MV-4-11 (cell line): ENCODE measurements around the gene ARVCF.

Source experiments
- DNase-seq: peaks from one replicate; lab custom pipeline; 2025; lab: John Stamatoyannopoulos, UW

The ARVCF gene

GRCh38 chr22:19961868-19962245 is 54.8 kb downstream of the ARVCF start:
- no peak for DNase-seq

GRCh38 chr22:19961201-19961580 is 55.4 kb downstream of the ARVCF start:
- no peak for DNase-seq

GRCh38 chr22:19960491-19961200 is 56.0 kb downstream of the ARVCF start:
- no peak for DNase-seq

- DNase-seq: no peak
Observed at GRCh38 chr22:19959587-19960490, 56.8 kb downstream of the ARVCF start.

- DNase-seq: no peak
Observed at GRCh38 chr22:19959043-19959586, 57.5 kb downstream of the ARVCF start.

- no peak for DNase-seq
Observed at GRCh38 chr22:19958083-19959042, 58.3 kb downstream of the ARVCF start.

- no peak for DNase-seq
Observed at GRCh38 chr22:19957445-19957844, 59.2 kb downstream of the ARVCF start.

GRCh38 chr22:19955241-19956128 is 61.1 kb downstream of the ARVCF start:
- no peak for DNase-seq

- no peak for DNase-seq
Observed at GRCh38 chr22:19951346-19951745, 65.3 kb downstream of the ARVCF start.

- no peak for DNase-seq
Observed at GRCh38 chr22:19948057-19948760, 68.4 kb downstream of the ARVCF start.

GRCh38 chr22:19943082-19944026 is 73.3 kb downstream of the ARVCF start:
- DNase-seq: peak; percentile 83

- DNase-seq: peak; percentile 81
Observed at GRCh38 chr22:19942157-19943081, 74.2 kb downstream of the ARVCF start.

- DNase-seq: peak; percentile 29
Observed at GRCh38 chr22:19941365-19942082, 75.1 kb downstream of the ARVCF start, which contains the start of the genes COMT and TXNRD2. Gene COMT, plus strand, starts transcription at chr22:19941772. Its CDS starts 20,755 bp downstream, at chr22:19962527. Gene TXNRD2, minus strand, starts transcription at chr22:19941818. Its CDS starts 15 bp downstream, at chr22:19941803.

GRCh38 chr22:19940536-19941364 is 75.9 kb downstream of the ARVCF start:
- DNase-seq: no peak

- peak; percentile 66 for DNase-seq
Observed at GRCh38 chr22:19937616-19938473, 78.8 kb downstream of the ARVCF start.
